A673 (cell line): ENCODE data around the gene TMEM38A. TPM values are rescaled to one million over a fixed set of nuclear protein-coding genes. Genes with fewer than 3 reads are reported as not detected.

Experiments
- BruUV-seq: library from RNA; stranded (reverse); fragments of 400-500 nt; replicated peaks from 2 replicates; lab custom pipeline; 2021; lab: Mats Ljungman, UMichigan
- CTCF ChIA-PET: fragments of 300-600 bp; sonication (Branson Sonifier 250); formaldehyde crosslinking; loops from one replicate; lab custom pipeline; 2022; ENCODE audit warnings: antibody characterized with exemption; lab: Charles Lee
- POLR2A ChIA-PET: fragments of 300-600 bp; sonication (Branson Sonifier 250); formaldehyde crosslinking; loops from one replicate; lab custom pipeline; 2022; ENCODE audit warnings: antibody characterized with exemption; ENCODE audit not compliant: low non-redundant PET; lab: Charles Lee
- DNase-seq: peaks from one replicate; pipeline ENCODE4 v3.0.0-alpha.2; 2015; ENCODE audit warnings: low spot score
- H3K27ac ChIP-seq: fragments of 200-600 bp; sonication (generic); 2 replicates; pipeline ENCODE4 v1.5.1; 2016; ENCODE audit warnings: mixed run types, low read depth, mild to moderate bottlenecking, mixed read lengths, antibody characterized with exemption, low read length; ENCODE audit not compliant: poor library complexity, severe bottlenecking
- H3K27me3 ChIP-seq: fragments of 200-600 bp; sonication (generic); replicated peaks from 2 replicates; pipeline ENCODE4 v1.6.1; 2017; ENCODE audit warnings: mixed run types, low read depth, mild to moderate bottlenecking, mixed read lengths, antibody characterized with exemption, low read length; ENCODE audit not compliant: insufficient read depth, poor library complexity
- H3K36me3 ChIP-seq: fragments of 200-600 bp; sonication (generic); 2 replicates; pipeline ENCODE4 v1.6.1; 2016; ENCODE audit warnings: mixed run types, mild to moderate bottlenecking, mixed read lengths, antibody characterized with exemption, low read length; ENCODE audit not compliant: insufficient read depth, poor library complexity, severe bottlenecking
- H3K4me1 ChIP-seq: fragments of 200-600 bp; sonication (generic); 2 replicates; pipeline ENCODE4 v1.6.1; 2017; ENCODE audit warnings: mixed run types, mild to moderate bottlenecking, mixed read lengths, antibody characterized with exemption, low read length; ENCODE audit not compliant: insufficient read depth, poor library complexity, severe bottlenecking
- H3K4me3 ChIP-seq: fragments of 200-600 bp; sonication (generic); 2 replicates; pipeline ENCODE4 v1.5.1; 2016; ENCODE audit warnings: low read depth, mixed run types, mild to moderate bottlenecking, mixed read lengths, low read length; ENCODE audit not compliant: poor library complexity, severe bottlenecking
- H3K9me3 ChIP-seq: fragments of 200-600 bp; sonication (generic); 2 replicates; pipeline ENCODE4 v1.6.1; 2016; ENCODE audit warnings: mixed run types, low read depth, mild to moderate bottlenecking, mixed read lengths, antibody characterized with exemption, low read length; ENCODE audit not compliant: poor library complexity, severe bottlenecking
- CTCF ChIP-seq: fragments of 300-800, 200-600 bp; sonication (generic); conservative IDR thresholded peaks from 2 replicates; pipeline ENCODE4 v1.5.1; 2017; ENCODE audit warnings: low read depth, mild to moderate bottlenecking, antibody characterized with exemption, low read length, moderate library complexity, mixed read lengths
- EZH2 ChIP-seq: fragments of 200-600 bp; sonication (generic); IDR thresholded peaks from 2 replicates; pipeline ENCODE4 v1.6.1; 2017; ENCODE audit warnings: borderline replicate concordance, low read depth, mild to moderate bottlenecking, mixed read lengths, antibody characterized with exemption, low read length; ENCODE audit not compliant: poor library complexity, severe bottlenecking
- intact Hi-C: fragments of 100-400 bp; cut with micrococcal nuclease; formaldehyde crosslinking; loops from one replicate; pipeline ENCODE4 v1.10.0; 2022; ENCODE audit not compliant: unreplicated experiment
- total RNA-seq: library from RNA; stranded (reverse); gene quantifications from 2 replicates; pipeline ENCODE4 v1.2.3, GENCODE V29; 2021

TMEM38A gene
- total RNA-seq, 1 experiment from 2014 or later = 8.3 TPM

DNA sequence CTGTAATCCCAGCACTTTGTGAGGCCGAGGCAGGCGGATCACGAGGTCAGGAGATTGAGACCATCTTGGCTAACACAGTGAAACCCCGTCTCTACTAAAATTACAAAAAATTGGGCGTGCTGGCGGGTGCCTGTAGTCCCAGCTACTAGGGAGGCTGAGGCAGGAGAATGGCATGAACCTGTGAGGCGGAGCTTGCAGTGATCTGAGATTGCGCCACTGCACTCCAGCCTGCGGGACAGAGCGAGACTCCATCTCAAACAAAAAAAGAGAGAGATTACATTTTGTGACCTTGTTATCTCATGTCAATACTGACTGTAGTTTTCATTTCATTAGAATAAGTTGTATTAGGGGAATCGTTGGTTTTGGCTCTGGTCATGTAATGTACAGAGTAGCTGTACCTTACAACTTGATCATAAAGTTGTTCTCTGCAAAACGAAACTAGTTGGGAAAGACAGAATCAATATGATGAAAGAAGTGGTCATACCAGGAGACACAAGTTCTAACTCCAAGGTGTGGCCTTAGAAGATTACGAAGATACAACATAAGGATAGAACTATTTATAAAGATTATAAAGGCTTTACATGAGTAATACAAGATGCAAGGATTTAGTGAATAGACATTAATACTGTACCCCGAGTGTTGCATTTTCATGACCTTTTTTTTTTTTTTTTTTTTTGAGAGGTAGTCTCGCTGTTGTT, 15.3 kb downstream of the TMEM38A start:
- POLR2A ChIA-PET = no interaction called here
- DNase-seq = no peak
- Histone ChIP-seq H3K27ac (no peak overlapping the region), H3K27me3 (no peaks in the 10 kb centered on the region), H3K4me1 (no peaks in the 10 kb centered on the region), H3K4me3 (no peak overlapping the region), H3K9me3 (no peaks in the 10 kb centered on the region), H3K36me3 (peaks cover 10% of the 10 kb centered on the region)
- CTCF ChIA-PET = no interaction called here
- TF ChIP-seq EZH2 (no peak), CTCF (no peak)
- intact Hi-C loops = no loop called here
- no TSS peak for BruUV-seq

DNA sequence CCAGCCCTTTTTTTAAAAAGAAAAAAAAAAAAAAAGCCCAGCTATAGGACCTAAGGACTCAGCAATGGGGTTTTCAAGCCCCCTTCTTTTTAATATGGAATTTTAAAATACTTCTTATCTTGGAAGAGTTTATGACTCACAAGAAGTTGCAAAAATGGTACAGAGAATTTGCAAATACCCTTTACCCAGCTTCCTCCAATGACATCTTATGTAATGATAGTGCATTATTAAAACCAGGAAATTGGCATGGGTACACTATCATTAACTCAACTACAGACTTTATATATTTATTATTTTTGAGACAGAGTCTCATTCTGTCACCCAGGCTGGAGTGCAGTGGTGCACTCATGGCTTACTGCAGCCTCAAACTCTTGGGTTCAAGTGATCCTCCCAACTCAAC, 16.1 kb downstream of the TMEM38A start:
- Histone ChIP-seq H3K4me1 (no peaks in the 10 kb centered on the region), H3K36me3 (peaks cover 14% of the 10 kb centered on the region), H3K4me3 (no peak overlapping the region), H3K27ac (no peak overlapping the region), H3K9me3 (no peaks in the 10 kb centered on the region), H3K27me3 (no peaks in the 10 kb centered on the region)
- no TSS peak for BruUV-seq
- intact Hi-C loops = no loop called here
- POLR2A ChIA-PET = no interaction called here
- TF ChIP-seq CTCF (no peak), EZH2 (no peak)
- CTCF ChIA-PET = no interaction called here
- no peak for DNase-seq

DNA sequence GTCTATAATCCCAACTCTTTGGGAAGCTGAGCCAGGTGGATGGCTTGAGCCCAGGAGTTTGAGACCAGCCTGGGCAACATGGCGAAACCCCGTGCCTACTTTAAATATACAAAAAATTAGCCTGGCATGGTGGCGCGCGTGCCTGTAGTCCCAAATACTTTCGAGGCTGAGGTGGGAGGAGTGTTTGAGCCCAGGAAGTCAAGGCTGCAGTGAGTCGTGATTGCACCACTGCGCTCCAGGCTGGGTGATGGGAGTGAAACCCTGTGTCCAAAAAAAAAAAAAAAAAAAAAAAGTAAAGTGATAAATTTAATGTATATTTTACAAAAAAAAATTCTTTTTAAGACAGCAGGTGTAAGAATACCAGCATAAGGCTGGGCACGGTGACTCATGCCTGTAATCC, 17.6 kb downstream of the TMEM38A start:
- no peaks in the 10 kb centered on the region for H3K4me1 ChIP-seq
- intact Hi-C loops = no loop called here
- H3K27me3 ChIP-seq = no peaks in the 10 kb centered on the region
- peaks cover 14% of the 10 kb centered on the region for H3K36me3 ChIP-seq
- no peak overlapping the region for H3K27ac ChIP-seq
- BruUV-seq = no TSS peak
- no peak for DNase-seq
- H3K4me3 ChIP-seq = no peak overlapping the region
- no peaks in the 10 kb centered on the region for H3K9me3 ChIP-seq
- ChIA-PET POLR2A (no interaction called here), CTCF (no interaction called here)
- no peak for TF ChIP-seq CTCF
- no peak for TF ChIP-seq EZH2
